HEK293T (cell line): ENCODE measurements around the gene PRG3.

Experiments
- CTCF ChIA-PET: fragments of 350-600 bp; formaldehyde crosslinking; extraction: SDS; loops from one replicate; lab custom pipeline; 2021; ENCODE audit warnings: antibody characterized with exemption, inconsistent platforms; lab: Yijun Ruan, JAX
- POLR2A ChIA-PET: fragments of 350-600 bp; formaldehyde crosslinking; extraction: SDS; loops from one replicate; lab custom pipeline; 2020; ENCODE audit warnings: antibody characterized with exemption, inconsistent platforms; lab: Yijun Ruan, JAX
- DNase-seq: peaks from one replicate; pipeline ENCODE4 v3.0.0; 2012; ENCODE audit warnings: mixed read lengths; ENCODE audit errors: extremely low spot score
- ARNT ChIP-seq: fragments of 450-650 bp; IDR thresholded peaks from 2 replicates; pipeline ENCODE4 v1.6.1; 2017; ENCODE audit warnings: mild to moderate bottlenecking
- BHLHE40 ChIP-seq: fragments of 450-650 bp; IDR thresholded peaks from 2 replicates; pipeline ENCODE4 v1.6.1; 2016; ENCODE audit warnings: mild to moderate bottlenecking, moderate library complexity, borderline replicate concordance
- FOXK2 ChIP-seq: fragments of 450-650 bp; IDR thresholded peaks from 2 replicates; pipeline ENCODE4 v1.6.1; 2016; ENCODE audit warnings: mild to moderate bottlenecking
- HDGF ChIP-seq: fragments of 450-650 bp; IDR thresholded peaks from 2 replicates; pipeline ENCODE4 v1.6.1; 2017; ENCODE audit warnings: antibody characterized with exemption, borderline replicate concordance
- LEF1 ChIP-seq: fragments of 450-650 bp; IDR thresholded peaks from 2 replicates; pipeline ENCODE4 v1.6.1; 2017; ENCODE audit warnings: mild to moderate bottlenecking, borderline replicate concordance
- NFRKB ChIP-seq: fragments of 450-650 bp; IDR thresholded peaks from 2 replicates; pipeline ENCODE4 v1.6.1; 2016; ENCODE audit warnings: mild to moderate bottlenecking, moderate library complexity
- SP1 ChIP-seq: fragments of 450-650 bp; IDR thresholded peaks from 2 replicates; pipeline ENCODE4 v1.6.1; 2017
- SUZ12 ChIP-seq: fragments of 450-650 bp; IDR thresholded peaks from 2 replicates; pipeline ENCODE4 v1.6.1; 2016; ENCODE audit warnings: mild to moderate bottlenecking
- TARDBP ChIP-seq: fragments of 450-650 bp; IDR thresholded peaks from 2 replicates; pipeline ENCODE4 v1.6.1; 2016
- ZNF384 ChIP-seq: fragments of 450-650 bp; IDR thresholded peaks from 2 replicates; pipeline ENCODE4 v1.6.1; 2016
- TF ChIP-seq, protein P1 (sequence below): fragments of 450-650 bp; IDR thresholded peaks from 2 replicates; pipeline ENCODE4 v1.6.1; 2016

Gene PRG3

DNA sequence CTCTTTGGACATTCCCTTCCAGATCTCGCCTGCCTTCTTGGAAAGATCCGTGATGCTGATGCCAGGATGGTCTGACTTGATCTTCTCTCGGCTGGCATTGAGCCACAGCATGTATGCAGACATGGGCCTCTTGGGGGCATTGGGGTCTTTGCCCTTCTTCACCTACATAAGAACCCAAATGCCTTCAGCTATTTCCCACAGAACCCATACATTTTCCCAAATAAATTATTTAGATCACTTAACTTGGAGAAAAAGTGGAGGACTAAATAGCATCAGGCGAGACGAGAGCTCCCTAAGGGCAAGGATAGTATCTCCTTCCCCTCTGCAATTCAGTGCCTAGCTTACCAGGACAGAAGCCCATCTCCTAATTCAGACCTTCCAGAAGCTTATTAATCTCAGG, 53.2 kb downstream of the PRG3 start:
- TF ChIP-seq SP1 (no peak), HDGF (no peak), TARDBP (no peak), NFRKB (no peak), BHLHE40 (no peak), FOXK2 (no peak), LEF1 (no peak), ZNF384 (no peak), SUZ12 (no peak), ARNT (no peak)
- TF ChIP-seq, protein P1, sequence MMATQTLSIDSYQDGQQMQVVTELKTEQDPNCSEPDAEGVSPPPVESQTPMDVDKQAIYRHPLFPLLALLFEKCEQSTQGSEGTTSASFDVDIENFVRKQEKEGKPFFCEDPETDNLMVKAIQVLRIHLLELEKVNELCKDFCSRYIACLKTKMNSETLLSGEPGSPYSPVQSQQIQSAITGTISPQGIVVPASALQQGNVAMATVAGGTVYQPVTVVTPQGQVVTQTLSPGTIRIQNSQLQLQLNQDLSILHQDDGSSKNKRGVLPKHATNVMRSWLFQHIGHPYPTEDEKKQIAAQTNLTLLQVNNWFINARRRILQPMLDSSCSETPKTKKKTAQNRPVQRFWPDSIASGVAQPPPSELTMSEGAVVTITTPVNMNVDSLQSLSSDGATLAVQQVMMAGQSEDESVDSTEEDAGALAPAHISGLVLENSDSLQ, result no peak
- CTCF ChIA-PET, result no interaction called here
- DNase-seq, result no peak
- POLR2A ChIA-PET, result interaction anchor here (7.8 kb wide), 1 partner anchor 10 kb away, joined by 121 read pairs; the partner anchor contains the start of genes P2RX3 and SSRP1
